Measurements from ENCODE around the gene RARB.
A peak's percentile ranks its signal among the peaks of the same experiment; 100 is the strongest.

The RARB gene

GRCh38 chr3:25503898-25504301, 75.8 kb downstream of the RARB start:
- peak in 1 of 56 donors; percentile 36 for DNase-seq

GRCh38 chr3:25505581-25505980, 77.5 kb downstream of the RARB start:
- DNase-seq = no peak

GRCh38 chr3:25507811-25508210, 79.7 kb downstream of the RARB start:
- DNase-seq = no peak

GRCh38 chr3:25508433-25508832, 80.4 kb downstream of the RARB start:
- no peak for DNase-seq

GRCh38 chr3:25508901-25509300, 80.8 kb downstream of the RARB start:
- no peak for DNase-seq

GRCh38 chr3:25510797-25511196, 82.7 kb downstream of the RARB start:
- no peak for DNase-seq

GRCh38 chr3:25511972-25512721, 84.1 kb downstream of the RARB start:
- DNase-seq = no peak

- no peak for DNase-seq
These were observed 85.7 kb downstream of the RARB start for GRCh38 chr3:25513642-25514266.

GRCh38 chr3:25515171-25515570, 87.1 kb downstream of the RARB start:
- no peak for DNase-seq

- DNase-seq = peak in 1 of 56 donors; percentile 2
These were observed 93.0 kb downstream of the RARB start for GRCh38 chr3:25520926-25521559.

GRCh38 chr3:25527336-25527735, 99.3 kb downstream of the RARB start:
- no peak for DNase-seq

- peak in 31 of 56 donors; percentile 1 to 70 (median 21) for DNase-seq
These were observed 99.7 kb downstream of the RARB start for GRCh38 chr3:25527801-25528200.

GRCh38 chr3:25531971-25532370, 103.9 kb downstream of the RARB start:
- DNase-seq = no peak

- no peak for DNase-seq
These were observed 104.5 kb downstream of the RARB start for GRCh38 chr3:25532431-25533162.

- no peak for DNase-seq
These were observed 105.3 kb downstream of the RARB start for GRCh38 chr3:25533399-25533798.

- no peak for DNase-seq
These were observed 105.9 kb downstream of the RARB start for GRCh38 chr3:25534007-25534406.

GRCh38 chr3:25536521-25537391, 108.7 kb downstream of the RARB start:
- no peak for DNase-seq

GRCh38 chr3:25537516-25537915, 109.5 kb downstream of the RARB start:
- no peak for DNase-seq

GRCh38 chr3:25540273-25540672, 112.2 kb downstream of the RARB start:
- no peak for DNase-seq

GRCh38 chr3:25542492-25543039, 114.5 kb downstream of the RARB start:
- no peak for DNase-seq

GRCh38 chr3:25547103-25547502, 119.0 kb downstream of the RARB start:
- DNase-seq = no peak

All from amygdala (tissue), 56 donors.